K562 (cell line): ENCODE data around the gene MRPL55. TPM values are rescaled to one million over a fixed set of nuclear protein-coding genes. Genes with fewer than 3 reads are reported as not detected.

Experiments used
- ATAC-seq: fragments of 200-7000 bp; cut with Tn5 transposase; 3 replicates; pipeline ENCODE4 v1.9.1; 2020; ENCODE audit warnings: moderate library complexity
- BruUV-seq: library from RNA; stranded (reverse); fragments of 400-500 nt; replicated peaks from 2 replicates; lab custom pipeline; 2021; lab: Mats Ljungman, UMichigan
- CTCF ChIA-PET: fragments of 300-600 bp; formaldehyde crosslinking; extraction: SDS; loops from one replicate; lab custom pipeline; 2021; ENCODE audit warnings: low intra/inter-chr PET ratio; lab: Yijun Ruan, JAX
- POLR2A ChIA-PET: fragments of 300-600, 350-650 bp; sonication (Branson Sonifier 250); formaldehyde crosslinking; extraction: SDS; loops from one replicate; lab custom pipeline; 2021; ENCODE audit warnings: antibody characterized with exemption, inconsistent platforms; lab: Yijun Ruan, JAX
- DNase-seq, 4 experiments: peaks; one replicate each; pipeline versions ENCODE4 v3.0.0 to v3.0.0-alpha.2; 2011 to 2018; ENCODE audit warnings: low spot score in 3 of 4, mixed read lengths in 3 of 4; ENCODE audit errors: extremely low read depth in 1 of 4
- FAIRE-seq: peaks from 2 replicates; lab custom pipeline; 2011; peaks lifted over from hg19 to GRCh38; lab: Jason Lieb, UNC
- H2AFZ ChIP-seq: 2 replicates; pipeline ENCODE4 v1.6.0; 2011; ENCODE audit warnings: low read depth, low read length, control low read depth, inconsistent platforms
- H3K27ac ChIP-seq: fragments of 200-600 bp; 3 replicates; pipeline ENCODE4 v1.8.0; 2011; ENCODE audit warnings: low read depth, mild to moderate bottlenecking, control low read depth, inconsistent platforms, low read length, moderate library complexity, mixed read lengths; ENCODE audit errors: extremely low read depth
- H3K27me3 ChIP-seq, 2 experiments: fragments of 300-600 bp in 1 of 2; 2 replicates in 1 of 2; 3 replicates in 1 of 2; pipeline versions ENCODE4 v1.6.0 to v1.8.0; 2011; ENCODE audit warnings: inconsistent platforms in 2 of 2, low read length in 2 of 2, mild to moderate bottlenecking in 1 of 2, mixed read lengths in 1 of 2, moderate library complexity in 1 of 2; ENCODE audit not compliant: control insufficient read depth in 2 of 2, insufficient read depth in 2 of 2
- H3K36me3 ChIP-seq: fragments of 300-600 bp; 3 replicates; pipeline ENCODE4 v1.8.0; 2011; ENCODE audit warnings: mild to moderate bottlenecking, low read length, inconsistent platforms; ENCODE audit not compliant: control insufficient read depth, insufficient read depth
- H3K4me1 ChIP-seq, 2 experiments: fragments of 200-600 bp in 1 of 2; replicated peaks in 1 of 2; 2 replicates in 1 of 2; 3 replicates in 1 of 2; pipeline versions ENCODE4 v1.5.1 to v1.8.0; 2011; ENCODE audit warnings: inconsistent platforms in 2 of 2, low read length in 2 of 2, mild to moderate bottlenecking in 1 of 2, mixed read lengths in 1 of 2, moderate library complexity in 1 of 2; ENCODE audit not compliant: control insufficient read depth in 2 of 2, insufficient read depth in 2 of 2
- H3K4me2 ChIP-seq: 2 replicates; pipeline ENCODE4 v1.6.1; 2011; ENCODE audit warnings: low read length, control low read depth, inconsistent platforms, mixed read lengths; ENCODE audit not compliant: insufficient read depth
- H3K4me3 ChIP-seq: fragments of 200-600 bp; sonication (generic), shearing (Covaris generic); 2 replicates; pipeline ENCODE4 v1.5.1; 2016; ENCODE audit warnings: control low read depth, inconsistent platforms
- H3K79me2 ChIP-seq: fragments of 200-600 bp; 3 replicates; pipeline ENCODE4 v1.8.0; 2011; ENCODE audit warnings: low read length, inconsistent platforms; ENCODE audit not compliant: control insufficient read depth, insufficient read depth
- H3K9ac ChIP-seq, 2 experiments: 2 replicates each; pipeline versions ENCODE4 v1.6.0 to v1.6.1; 2011; ENCODE audit warnings: low read depth in 2 of 2, low read length in 2 of 2, control low read depth in 1 of 2, inconsistent platforms in 1 of 2, mild to moderate bottlenecking in 1 of 2, mixed read lengths in 1 of 2; ENCODE audit not compliant: insufficient read depth in 1 of 2
- H3K9me1 ChIP-seq: one replicate; pipeline ENCODE4 v1.6.0; 2011; ENCODE audit warnings: inconsistent platforms, mild to moderate bottlenecking, low read length, moderate library complexity; ENCODE audit not compliant: control insufficient read depth, insufficient read depth
- H3K9me3 ChIP-seq: replicated peaks from 2 replicates; pipeline ENCODE4 v1.5.1; 2011; ENCODE audit warnings: low read depth, low read length, inconsistent platforms; ENCODE audit not compliant: control insufficient read depth, insufficient read depth
- H4K20me1 ChIP-seq: replicated peaks from 2 replicates; pipeline ENCODE4 v1.6.1; 2011; ENCODE audit warnings: low read length, inconsistent platforms, mixed read lengths; ENCODE audit not compliant: control insufficient read depth, insufficient read depth
- CEBPB ChIP-seq: fragments of 450-650 bp; IDR thresholded peaks from 2 replicates; pipeline ENCODE4 v1.6.1; 2016; ENCODE audit warnings: missing genetic modification characterization, missing compliant biosample characterization
- ELF2 ChIP-seq: fragments of 250-450 bp; sonication (Bioruptor Pico); IDR thresholded peaks from 2 replicates; pipeline ENCODE4 v1.5.0; 2021; ENCODE audit warnings: mild to moderate bottlenecking
- ESRRA ChIP-seq: fragments of 450-650 bp; IDR thresholded peaks from 2 replicates; pipeline ENCODE4 v1.6.1; 2014; ENCODE audit warnings: low read depth, mild to moderate bottlenecking, moderate library complexity, borderline replicate concordance
- JUND ChIP-seq, 2 experiments: IDR thresholded peaks; 2 replicates in 1 of 2; 3 replicates in 1 of 2; pipeline ENCODE4 v1.6.1; 2011; ENCODE audit warnings: borderline replicate concordance in 2 of 2, low read depth in 2 of 2, low read length in 2 of 2, improper control_type of control experiment in 1 of 2, missing biosample characterization in 1 of 2, missing genetic modification characterization in 1 of 2, missing genetic modification reagents in 1 of 2
- NR2C1 ChIP-seq, 2 experiments: fragments of 450-650 bp; IDR thresholded peaks; 2 replicates each; pipeline ENCODE4 v1.6.1; 2017; ENCODE audit warnings: mild to moderate bottlenecking in 2 of 2, antibody characterized with exemption in 1 of 2, inconsistent platforms in 1 of 2, missing compliant biosample characterization in 1 of 2, missing genetic modification characterization in 1 of 2
- NR2C2 ChIP-seq, 2 experiments: fragments of 200-800 bp in 1 of 2; sonication (Bioruptor generic) in 1 of 2; sonication (generic) in 1 of 2; formaldehyde crosslinking in 1 of 2; IDR thresholded peaks; 2 replicates each; pipeline versions ENCODE4 v1.6.1 to v1.8.0; 2016 to 2022; ENCODE audit warnings: mild to moderate bottlenecking in 1 of 2, missing compliant biosample characterization in 1 of 2, missing genetic modification characterization in 1 of 2, missing genetic modification reagents in 1 of 2
- PTTG1 ChIP-seq: fragments of 450-650 bp; IDR thresholded peaks from 2 replicates; pipeline ENCODE4 v1.6.1; 2016; ENCODE audit warnings: low read depth, mild to moderate bottlenecking, missing genetic modification characterization, missing compliant biosample characterization
- SMAD1 ChIP-seq: fragments of 150-350 bp; IDR thresholded peaks from 2 replicates; pipeline ENCODE4 v1.6.1; 2014; ENCODE audit warnings: low read length, low read depth; ENCODE audit not compliant: partially characterized antibody
- ZNF316 ChIP-seq: fragments of 450-650 bp; IDR thresholded peaks from 2 replicates; pipeline ENCODE4 v1.6.1; 2016
- whole genome bisulfite sequencing: fragments of 100-300 bp; shearing (Covaris generic); methylation state at CpG from one replicate; pipeline ENCODE4 v1.1.6; 2016; ENCODE audit warnings: low coverage, mixed read lengths; ENCODE audit not compliant: insufficient coverage; ENCODE audit errors: missing lambda C conversion rate; 5-methylcytosine and 5-hydroxymethylcytosine counted together
- in situ Hi-C: fragments of 300-500 bp; cut with MboI; formaldehyde crosslinking; loops from 4 replicates; pipeline ENCODE4 v1.15.0; 2018; ENCODE audit warnings: inconsistent platforms, mixed read lengths
- intact Hi-C: fragments of 100-400 bp; cut with micrococcal nuclease; formaldehyde crosslinking; loops from 2 replicates; pipeline ENCODE4 v1.14.2; 2022
- polyA plus RNA-seq, 8 experiments: library from polyadenylated mRNA; depleted of rRNA in 4 of 8; stranded (reverse) in 5 of 8; unstranded in 3 of 8; fragments of >200 nt; fragmentation: Nextera tagmentation in 2 of 8; fragmentation: Illumina TruSeq in 1 of 8; extraction: Ambion mirVana in 2 of 8; extraction: Trizol in 1 of 8; gene quantifications; 2 replicates each; pipeline versions ENCODE4 v1.2.1 to v1.2.3, GENCODE V29; 2011 to 2014; ENCODE audit warnings: inconsistent platforms in 1 of 8, missing spikeins in 1 of 8
- total RNA-seq, 7 experiments: library from RNA; depleted of rRNA in 6 of 7; stranded (reverse); fragments of >200 nt in 6 of 7; fragmentation: Illumina TruSeq in 2 of 7; extraction: Trizol in 2 of 7; gene quantifications; 2 replicates each; pipeline versions ENCODE4 v1.2.1 to v1.2.3, GENCODE V29; 2011 to 2021; ENCODE audit warnings: low replicate concordance in 1 of 7

Gene MRPL55
- total and polyA plus RNA-seq, 9 of the 15 experiments (the other 6 are each of a cell fraction or from before 2014, with no cell fraction given) = 34.9 to 228 (median 81.0) TPM

- Histone ChIP-seq H3K27ac (peak overlapping the region; percentile 98), H3K27me3 (no peaks in the 10 kb centered on the region), H3K79me2 (peaks cover 92% of the 10 kb centered on the region), H3K36me3 (peaks cover 63% of the 10 kb centered on the region), H4K20me1 (peaks cover 70% of the 10 kb centered on the region), H3K9ac (peak overlapping the region; percentile 67 to 99; a peak in 3 of 4 replicates), H3K9me1 (peaks cover 47% of the 10 kb centered on the region), H3K4me1 (peaks cover 45 to 63% of the 10 kb centered on the region in 2 experiments; a peak in 4 of 5 replicates), H3K4me3 (peak overlapping the region; percentile 96), H3K4me2 (peak overlapping the region; percentile 100), H2AFZ (no peak overlapping the region), H3K9me3 (no peaks in the 10 kb centered on the region)
- FAIRE-seq (no peak), DNase-seq (peak in 1 of 4 experiments; percentile 46), ATAC-seq (no peak)
- ChIA-PET CTCF (no interaction called here), POLR2A (interaction anchor here (0.6 to 4.3 kb wide), 13 partner anchors 8 to 370 kb away, joined by 3 to 36 read pairs (median 5); partner anchors contain the start of gene MRPL55)
- 8% methylated on average over 5 of the region's 5 CpGs for WGBS
- TF ChIP-seq SMAD1 = peak; percentile 5
- peak; percentile 71; the same call in 1 of the 2 replicates for TF ChIP-seq NR2C1 (IDR thresholded peaks at IDR 0.05)
- TF ChIP-seq NR2C1 (tag; IDR thresholded peaks at IDR 0.05) = peak; percentile 76
- TF ChIP-seq ELF2 (CRISPR knock-in tag) = 0 out of 2 replicates have a peak, but pooled peaks have one; percentile 16
- no peak for TF ChIP-seq JUND (IDR thresholded peaks at IDR 0.05; ENCODE audit: borderline replicate concordance, low read depth, low read length)
- TF ChIP-seq JUND (tag; IDR thresholded peaks at IDR 0.05; ENCODE audit: borderline replicate concordance, low read depth, low read length) = 0 out of 3 replicates have a peak, but pooled peaks have one; percentile 4
- TF ChIP-seq PTTG1 (tag) = no peak
- no peak for TF ChIP-seq ZNF316
- 0 out of 2 replicates have a peak, but pooled peaks have one; percentile 9 for TF ChIP-seq ESRRA
- no peak for TF ChIP-seq NR2C2 (CRISPR knock-in tag; IDR thresholded peaks at IDR 0.05)
- peak; percentile 75; the same call in 1 of the 2 replicates for TF ChIP-seq NR2C2 (tag; IDR thresholded peaks at IDR 0.05)
- 0 out of 2 replicates have a peak, but pooled peaks have one; percentile 52 for TF ChIP-seq CEBPB
- in situ Hi-C loops = no loop called here
- no TSS peak for BruUV-seq
- intact Hi-C loops = loop anchor here (2.0 kb wide), 2 partner anchors 16 to 56 kb away; partner anchors contain the start of gene GUK1
These were observed 24.3 kb downstream of the MRPL55 start for GRCh38 chr1:228084797-228085196.
